Measurements from ENCODE around the gene PPFIA2. TPM values are rescaled to one million over a fixed set of nuclear protein-coding genes. Genes with fewer than 3 reads are reported as not detected.

Gene PPFIA2
- total and polyA plus RNA-seq, 3 donors from 2014 or later = 10.5 to 22.1 (median 18.3) TPM

GRCh38 chr12:81757731-81758365 lies 1.3 kb downstream of the PPFIA2 start:
- no peak overlapping the region for H3K27ac ChIP-seq
- no peaks in the 10 kb centered on the region for H3K27me3 ChIP-seq
- intact Hi-C loops (cut with DNase I; ENCODE audit: low total_unique reads) = no loop called here
- no peaks in the 10 kb centered on the region for H3K9me3 ChIP-seq
- no peak for DNase-seq
- H3K36me3 ChIP-seq (ENCODE audit: low read depth, missing control alignments) = no peaks in the 10 kb centered on the region
- no peaks in the 10 kb centered on the region for H3K4me1 ChIP-seq
- no peak for TF ChIP-seq CTCF (IDR thresholded peaks at IDR 0.05)
- no peak for TF ChIP-seq POLR2A (IDR thresholded peaks at IDR 0.05)
- H3K4me3 ChIP-seq = peak overlapping the region; percentile 61 to 63
- WGBS, 2 donors = 8 to 16% methylated on average over 7 of the region's 7 CpGs

- Histone ChIP-seq H3K4me1 (no peaks in the 10 kb centered on the region), H3K27me3 (no peaks in the 10 kb centered on the region), H3K36me3 (ENCODE audit: low read depth, missing control alignments) (no peaks in the 10 kb centered on the region), H3K9me3 (no peaks in the 10 kb centered on the region), H3K27ac (no peak overlapping the region), H3K4me3 (no peak overlapping the region)
- intact Hi-C loops (cut with DNase I; ENCODE audit: low total_unique reads) = no loop called here
- WGBS, 2 donors = 86 to 87% methylated on average over 2 of the region's 2 CpGs
- no peak for TF ChIP-seq POLR2A (IDR thresholded peaks at IDR 0.05)
- no peak for DNase-seq
Observed at GRCh38 chr12:81729781-81730180, 29.4 kb downstream of the PPFIA2 start.

- intact Hi-C loops (cut with DNase I; ENCODE audit: low total_unique reads) = no loop called here
- no peak for DNase-seq
- H3K27ac ChIP-seq = no peak overlapping the region
- no peaks in the 10 kb centered on the region for H3K27me3 ChIP-seq
- H3K4me3 ChIP-seq = no peak overlapping the region
- no peaks in the 10 kb centered on the region for H3K9me3 ChIP-seq
- no peaks in the 10 kb centered on the region for H3K4me1 ChIP-seq
- TF ChIP-seq CTCF (IDR thresholded peaks at IDR 0.05) (no peak), POLR2A (IDR thresholded peaks at IDR 0.05) (no peak)
- no peaks in the 10 kb centered on the region for H3K36me3 ChIP-seq (ENCODE audit: low read depth, missing control alignments)
Observed at GRCh38 chr12:81727391-81727790, 31.8 kb downstream of the PPFIA2 start.

- no peaks in the 10 kb centered on the region for H3K4me1 ChIP-seq
- 72 to 90% methylated on average over 1 of the region's 1 CpG for WGBS, 2 donors
- TF ChIP-seq POLR2A (IDR thresholded peaks at IDR 0.05) = no peak
- no peak for TF ChIP-seq CTCF (IDR thresholded peaks at IDR 0.05)
- no peaks in the 10 kb centered on the region for H3K9me3 ChIP-seq
- DNase-seq = no peak
- intact Hi-C loops (cut with DNase I; ENCODE audit: low total_unique reads) = no loop called here
- H3K27ac ChIP-seq = no peak overlapping the region
- H3K36me3 ChIP-seq (ENCODE audit: low read depth, missing control alignments) = no peaks in the 10 kb centered on the region
- no peak overlapping the region for H3K4me3 ChIP-seq
- H3K27me3 ChIP-seq = no peaks in the 10 kb centered on the region
Observed at GRCh38 chr12:81726634-81727033, 32.5 kb downstream of the PPFIA2 start.

- H3K27me3 ChIP-seq = no peaks in the 10 kb centered on the region
- DNase-seq = no peak
- intact Hi-C loops (cut with DNase I; ENCODE audit: low total_unique reads) = no loop called here
- H3K4me3 ChIP-seq = no peak overlapping the region
- H3K4me1 ChIP-seq = no peaks in the 10 kb centered on the region
- no peaks in the 10 kb centered on the region for H3K9me3 ChIP-seq
- H3K27ac ChIP-seq = no peak overlapping the region
- 67 to 76% methylated on average over 1 of the region's 1 CpG for WGBS, 2 donors
- no peaks in the 10 kb centered on the region for H3K36me3 ChIP-seq (ENCODE audit: low read depth, missing control alignments)
- TF ChIP-seq CTCF (IDR thresholded peaks at IDR 0.05) (no peak), POLR2A (IDR thresholded peaks at IDR 0.05) (no peak)
Observed at GRCh38 chr12:81723361-81723760, 35.8 kb downstream of the PPFIA2 start.
